Neutrophil (primary cell): ENCODE measurements around the gene STPG4.

Experiments used
- H3K27ac ChIP-seq: fragments of 200-600 bp; sonication (generic); 2 replicates; pipeline ENCODE4 v1.5.1; 2016; ENCODE audit warnings: mild to moderate bottlenecking, moderate library complexity
- H3K27me3 ChIP-seq: fragments of 200-600 bp; sonication (generic); 2 replicates; pipeline ENCODE4 v1.6.0; 2016; ENCODE audit warnings: mild to moderate bottlenecking
- H3K36me3 ChIP-seq: fragments of 200-600 bp; sonication (generic); 2 replicates; pipeline ENCODE4 v1.5.1; 2017
- H3K4me1 ChIP-seq, 2 experiments: fragments of 200-600 bp in 1 of 2; sonication (generic) in 1 of 2; 1 replicate in 1 of 2; 2 replicates in 1 of 2; pipeline versions ENCODE4 v1.5.1 to v1.6.1; 2013 to 2016; ENCODE audit warnings: low read depth in 1 of 2, low read length in 1 of 2, mild to moderate bottlenecking in 1 of 2, moderate library complexity in 1 of 2; ENCODE audit not compliant: control insufficient read depth in 1 of 2, insufficient read depth in 1 of 2
- H3K4me3 ChIP-seq, 2 experiments: fragments of 200-600 bp in 1 of 2; sonication (generic) in 1 of 2; 1 replicate in 1 of 2; 2 replicates in 1 of 2; pipeline ENCODE4 v1.5.1; 2013 to 2016; ENCODE audit warnings: low read depth in 1 of 2, low read length in 1 of 2, mild to moderate bottlenecking in 1 of 2, moderate library complexity in 1 of 2
- H3K9me3 ChIP-seq: fragments of 200-600 bp; sonication (generic); 2 replicates; pipeline ENCODE4 v1.5.1; 2016
- TF ChIP-seq, protein P1 (sequence below): fragments of 200-600 bp; sonication (generic); IDR thresholded peaks from 2 replicates; pipeline ENCODE4 v1.5.1; 2016; ENCODE audit warnings: antibody characterized with exemption

Gene STPG4

DNA sequence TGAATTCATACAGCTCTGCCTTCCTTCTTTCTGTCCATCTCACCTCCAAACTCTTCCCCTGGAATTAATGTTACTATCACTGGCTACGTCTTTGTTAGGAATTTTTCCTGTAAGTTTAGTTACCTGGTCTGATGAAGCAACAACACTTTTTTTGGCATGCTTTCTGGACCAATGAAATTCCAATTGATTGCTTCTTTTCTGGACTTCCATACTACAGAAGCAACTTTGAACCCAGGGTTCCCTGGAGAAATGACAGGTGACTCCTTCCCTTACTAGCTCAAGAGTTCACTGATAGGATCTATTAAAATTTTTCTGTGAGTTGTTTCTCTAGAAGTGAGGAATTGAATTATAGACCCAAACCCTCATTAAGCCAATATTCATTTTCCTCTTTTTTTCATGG is 41.4 kb upstream of the STPG4 start:
- Histone ChIP-seq H3K27me3 (peaks cover 19% of the 10 kb centered on the region), H3K4me3 (no peak overlapping the region), H3K27ac (no peak overlapping the region), H3K9me3 (no peaks in the 10 kb centered on the region), H3K36me3 (no peaks in the 10 kb centered on the region), H3K4me1 (no peaks in the 10 kb centered on the region)
- TF ChIP-seq, protein P1, sequence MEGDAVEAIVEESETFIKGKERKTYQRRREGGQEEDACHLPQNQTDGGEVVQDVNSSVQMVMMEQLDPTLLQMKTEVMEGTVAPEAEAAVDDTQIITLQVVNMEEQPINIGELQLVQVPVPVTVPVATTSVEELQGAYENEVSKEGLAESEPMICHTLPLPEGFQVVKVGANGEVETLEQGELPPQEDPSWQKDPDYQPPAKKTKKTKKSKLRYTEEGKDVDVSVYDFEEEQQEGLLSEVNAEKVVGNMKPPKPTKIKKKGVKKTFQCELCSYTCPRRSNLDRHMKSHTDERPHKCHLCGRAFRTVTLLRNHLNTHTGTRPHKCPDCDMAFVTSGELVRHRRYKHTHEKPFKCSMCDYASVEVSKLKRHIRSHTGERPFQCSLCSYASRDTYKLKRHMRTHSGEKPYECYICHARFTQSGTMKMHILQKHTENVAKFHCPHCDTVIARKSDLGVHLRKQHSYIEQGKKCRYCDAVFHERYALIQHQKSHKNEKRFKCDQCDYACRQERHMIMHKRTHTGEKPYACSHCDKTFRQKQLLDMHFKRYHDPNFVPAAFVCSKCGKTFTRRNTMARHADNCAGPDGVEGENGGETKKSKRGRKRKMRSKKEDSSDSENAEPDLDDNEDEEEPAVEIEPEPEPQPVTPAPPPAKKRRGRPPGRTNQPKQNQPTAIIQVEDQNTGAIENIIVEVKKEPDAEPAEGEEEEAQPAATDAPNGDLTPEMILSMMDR: no peak

DNA sequence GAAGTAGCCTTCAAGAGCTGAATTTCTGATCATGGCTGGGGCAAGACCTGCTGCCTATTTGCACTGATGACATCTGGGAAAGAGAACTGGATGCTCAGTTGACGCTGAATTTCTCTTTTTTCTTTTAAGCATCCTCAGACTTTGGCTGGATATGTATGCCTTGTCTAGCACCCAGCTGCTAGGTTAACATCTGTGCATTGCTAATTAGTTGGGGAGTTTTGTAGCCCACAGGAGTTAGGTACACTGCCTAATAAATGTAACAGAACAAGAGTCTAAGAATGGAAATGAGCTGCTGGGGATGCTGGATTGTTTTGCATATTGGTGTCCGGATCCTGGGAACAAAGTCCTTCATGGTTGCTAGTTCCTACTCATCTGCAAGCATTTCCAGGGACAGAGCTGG is 40.9 kb upstream of the STPG4 start:
- H3K27ac ChIP-seq: no peak overlapping the region

DNA sequence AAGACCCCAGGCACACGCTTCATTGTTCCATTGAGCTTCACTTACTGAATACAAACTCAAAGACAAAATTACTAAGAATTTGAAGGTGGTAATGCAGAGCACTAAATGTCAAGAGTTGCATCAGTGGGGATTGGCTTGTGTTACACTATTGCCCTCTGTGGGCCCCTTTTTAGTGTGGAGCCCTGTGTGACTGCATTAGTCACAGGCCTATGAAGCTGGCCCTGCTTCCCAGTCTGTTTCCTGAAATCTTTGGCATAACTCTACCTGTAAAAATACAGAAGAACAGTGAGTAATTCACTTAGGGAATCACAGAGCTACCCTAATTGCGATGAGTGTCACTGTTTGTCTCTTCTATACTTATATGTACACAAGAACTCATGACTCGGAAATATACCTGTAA is 40.0 kb upstream of the STPG4 start:
- H3K4me1 ChIP-seq: no peaks in the 10 kb centered on the region

More for the DNA sequence above, 40.9 kb upstream of the STPG4 start:
- H3K27me3 ChIP-seq: peaks cover 19% of the 10 kb centered on the region
- TF ChIP-seq, protein P1: no peak
- H3K4me3 ChIP-seq: no peak overlapping the region
- H3K9me3 ChIP-seq: no peaks in the 10 kb centered on the region
- H3K4me1 ChIP-seq: no peaks in the 10 kb centered on the region
- H3K36me3 ChIP-seq: no peaks in the 10 kb centered on the region

DNA sequence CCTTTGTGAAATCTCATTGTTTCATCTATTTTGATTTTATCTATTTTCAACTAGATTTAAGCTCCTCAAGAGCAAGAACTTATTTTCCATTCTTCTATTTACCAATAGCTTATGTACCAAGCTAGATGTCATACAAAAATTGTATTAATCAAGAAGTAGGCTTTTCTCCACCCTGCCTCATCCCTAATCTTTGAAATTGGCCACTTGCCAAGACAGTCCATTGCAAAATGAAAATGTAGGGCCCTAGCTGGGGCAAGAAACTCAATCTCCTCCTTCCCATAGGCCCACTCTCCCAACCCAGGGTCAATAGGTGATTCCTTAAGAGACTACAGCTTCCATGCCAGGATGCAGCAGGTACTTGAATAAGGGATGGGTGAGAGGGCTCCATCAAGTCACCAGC is 39.3 kb upstream of the STPG4 start:
- Histone ChIP-seq H3K4me1 (no peaks in the 10 kb centered on the region), H3K9me3 (no peaks in the 10 kb centered on the region), H3K27ac (no peak overlapping the region), H3K4me3 (no peak overlapping the region), H3K27me3 (peaks cover 19% of the 10 kb centered on the region), H3K36me3 (no peaks in the 10 kb centered on the region)
- TF ChIP-seq, protein P1: no peak

More for the DNA sequence above, 40.0 kb upstream of the STPG4 start:
- Histone ChIP-seq H3K9me3 (no peaks in the 10 kb centered on the region), H3K27ac (no peak overlapping the region), H3K27me3 (peaks cover 19% of the 10 kb centered on the region), H3K36me3 (no peaks in the 10 kb centered on the region), H3K4me3 (no peak overlapping the region)
- TF ChIP-seq, protein P1: no peak

DNA sequence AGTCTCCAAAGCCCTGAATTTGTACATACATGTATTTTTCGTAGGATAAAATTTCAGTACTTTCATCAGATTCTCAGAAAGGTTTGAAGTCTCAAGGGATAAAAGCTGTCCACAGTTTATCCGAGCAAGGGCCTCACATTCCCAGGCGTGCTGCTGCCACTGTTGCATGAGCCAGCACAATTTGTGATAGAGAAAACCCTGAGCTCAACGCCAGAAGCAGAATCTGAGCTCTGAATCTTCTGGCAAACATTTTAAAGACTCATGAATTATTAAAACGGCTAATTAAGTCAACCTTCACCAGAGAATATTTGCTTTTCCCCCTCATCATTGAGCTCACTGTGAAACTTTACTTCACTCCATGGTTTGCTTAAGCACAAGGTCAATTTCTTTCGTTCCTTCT is 38.5 kb upstream of the STPG4 start:
- H3K4me1 ChIP-seq: no peaks in the 10 kb centered on the region
- H3K27ac ChIP-seq: no peak overlapping the region
- TF ChIP-seq, protein P1: no peak
- H3K4me3 ChIP-seq: no peak overlapping the region
- peaks cover 19% of the 10 kb centered on the region for H3K27me3 ChIP-seq
- H3K9me3 ChIP-seq: no peaks in the 10 kb centered on the region
- no peaks in the 10 kb centered on the region for H3K36me3 ChIP-seq
